Kidney tubule cell (primary cell): ENCODE data around the gene RSL1D1.
"Not testable (repeated sequence)": the region's sequence is repeated elsewhere in the genome, so short reads cannot be mapped to it uniquely, and the experiment has no call there.

Experiments used
- DNase-seq: peaks from one replicate; pipeline ENCODE4 v3.0.0-alpha.2; 2018; ENCODE audit warnings: low spot score

RSL1D1 gene

GRCh38 chr16:11797166-11797956 is 54.0 kb downstream of the RSL1D1 start, which contains the start of gene ZC3H7A:
TSS of gene ZC3H7A (minus strand) at chr16:11797258. CDS start at chr16:11782354, 14,904 bp downstream.
- peak; percentile 98 for DNase-seq

- DNase-seq = peak; percentile 55
These were observed 54.8 kb downstream of the RSL1D1 start for GRCh38 chr16:11796227-11797165.

GRCh38 chr16:11795887-11796226 is 55.5 kb downstream of the RSL1D1 start:
- no peak for DNase-seq

DNA sequence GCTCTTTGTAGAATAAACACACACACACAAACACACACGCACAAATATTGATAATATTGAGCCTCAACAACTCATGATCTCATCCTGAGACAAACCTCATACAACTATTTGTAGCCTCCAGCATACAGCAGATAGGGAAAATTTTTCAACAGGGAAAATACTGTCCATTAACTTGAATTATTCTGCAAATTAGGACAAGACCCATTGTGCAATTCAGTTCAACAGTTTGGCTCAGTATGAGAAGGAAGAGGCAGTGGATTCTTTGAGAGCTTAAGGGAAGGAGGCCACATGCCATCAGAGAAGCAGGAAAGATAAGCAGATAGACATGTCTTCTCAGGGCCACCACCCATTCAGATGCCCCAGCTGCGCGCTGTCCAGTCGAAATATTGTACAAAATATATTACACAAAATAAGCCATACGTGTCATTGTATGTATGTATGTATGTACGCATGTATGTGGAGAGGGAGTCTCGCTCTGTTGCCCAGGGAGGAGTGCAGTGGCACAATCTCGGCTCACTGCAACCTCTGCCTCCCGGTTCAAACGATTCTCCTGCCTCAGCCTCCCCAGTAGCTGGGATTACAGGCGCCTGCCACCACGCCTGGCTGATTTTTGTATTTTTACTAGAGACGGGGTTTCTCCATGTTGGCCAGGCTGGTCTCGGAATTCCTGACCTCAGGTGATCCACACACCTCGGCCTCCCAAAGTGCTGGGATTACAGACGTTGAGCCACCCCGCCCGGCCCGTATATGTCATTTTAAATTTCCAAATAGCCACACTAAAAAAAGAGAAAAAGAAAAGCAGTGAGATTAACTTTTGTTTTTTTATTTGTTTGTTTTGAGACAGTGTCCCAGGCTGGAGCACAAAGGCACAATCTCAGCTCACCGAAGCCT is 56.1 kb downstream of the RSL1D1 start:
- no peak for DNase-seq

- DNase-seq = no peak
These were observed 56.9 kb downstream of the RSL1D1 start for GRCh38 chr16:11794447-11794846.

DNA sequence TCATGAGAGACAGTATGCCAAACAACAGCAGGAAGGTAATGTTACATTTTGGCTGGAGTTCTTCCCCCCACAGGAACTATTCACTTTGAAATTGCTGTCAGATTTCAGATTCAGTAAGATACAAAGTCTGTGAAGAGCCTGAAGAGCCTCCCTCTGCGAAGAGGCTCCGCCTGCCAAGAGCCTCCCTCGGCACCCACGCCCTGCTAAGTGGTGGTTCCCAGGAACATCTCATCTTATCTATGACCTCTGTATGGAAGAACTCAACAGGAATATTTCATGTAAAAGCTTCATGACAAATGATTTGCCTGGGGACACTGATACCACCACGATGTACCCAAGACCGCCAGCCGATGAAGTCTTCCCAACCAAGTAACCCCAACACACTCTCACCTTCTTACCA is 57.5 kb downstream of the RSL1D1 start:
- no peak for DNase-seq

- no peak for DNase-seq
These were observed 58.7 kb downstream of the RSL1D1 start for GRCh38 chr16:11792410-11793241.

- no peak for DNase-seq
These were observed 60.1 kb downstream of the RSL1D1 start for GRCh38 chr16:11791144-11791828.

- no peak for DNase-seq
These were observed 62.4 kb downstream of the RSL1D1 start for GRCh38 chr16:11788914-11789313.

GRCh38 chr16:11784980-11785599 is 66.3 kb downstream of the RSL1D1 start:
- not testable (repeated sequence) for DNase-seq

GRCh38 chr16:11784381-11784780 is 67.0 kb downstream of the RSL1D1 start:
- not testable (repeated sequence) for DNase-seq

DNA sequence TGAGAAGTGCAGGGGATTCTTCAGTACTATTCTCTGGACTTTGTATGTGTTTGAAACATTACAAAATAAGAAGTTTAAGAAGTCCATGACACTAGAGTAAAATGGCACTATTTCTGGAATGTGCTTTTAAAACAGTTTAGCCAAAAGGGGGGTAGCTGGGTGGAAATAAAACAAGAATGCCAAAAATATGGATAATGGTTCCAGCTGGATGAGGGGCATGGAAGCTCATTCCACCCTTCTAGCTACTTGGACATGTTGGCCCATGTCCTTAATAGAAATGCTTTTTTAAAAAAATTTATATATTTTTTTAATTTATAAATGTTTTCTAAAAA is 67.3 kb downstream of the RSL1D1 start:
- no peak for DNase-seq
